Omental fat pad (tissue), 4 donors: Measurements from ENCODE around the gene FLACC1. TPM values are rescaled to one million over a fixed set of nuclear protein-coding genes. Genes with fewer than 3 reads are reported as not detected.
"Not testable (repeated sequence)": the region's sequence is repeated elsewhere in the genome, so short reads cannot be mapped to it uniquely, and the experiment has no call there.

ENCODE experiments used
- ATAC-seq: fragments of 150-250 bp; one replicate; pipeline ENCODE4 v1.9.1; 2016; ENCODE audit warnings: mild to moderate bottlenecking, moderate library complexity; ENCODE audit not compliant: low FRiP score
- DNase-seq: peaks from one replicate; pipeline ENCODE4 v3.0.0-alpha.2; 2019; ENCODE audit warnings: low spot score
- CTCF ChIP-seq, 3 donors: fragments of 450-650 bp; IDR thresholded peaks; one replicate each; pipeline ENCODE4 v1.5.1; 2016 to 2017; ENCODE audit warnings: antibody characterized with exemption in 3 of 3, mild to moderate bottlenecking in 3 of 3, moderate library complexity in 2 of 3
- total RNA-seq, 4 donors: library from RNA; depleted of rRNA; stranded (reverse); fragments of >200 nt; gene quantifications; one replicate each; pipeline ENCODE4 v1.1.0, GENCODE V29; 2016

Gene FLACC1
- total RNA-seq, 4 donors from 2014 or later = 1.6 to 3.2 (median 1.9) TPM

GRCh38 chr2:201396595-201396994 is 39.5 kb upstream of the FLACC1 start:
- DNase-seq (no peak), ATAC-seq (no peak)
- no peak for TF ChIP-seq CTCF (IDR thresholded peaks at IDR 0.05)

- ATAC-seq = no peak
- DNase-seq = no peak
- TF ChIP-seq CTCF (IDR thresholded peaks at IDR 0.05) = no peak
Observed at GRCh38 chr2:201383136-201383535, 26.0 kb upstream of the FLACC1 start.

- no peak for TF ChIP-seq CTCF (IDR thresholded peaks at IDR 0.05)
- DNase-seq (no peak), ATAC-seq (no peak)
Observed at GRCh38 chr2:201378496-201379397, 21.6 kb upstream of the FLACC1 start.

- DNase-seq (no peak), ATAC-seq (no peak)
- no peak for TF ChIP-seq CTCF (IDR thresholded peaks at IDR 0.05)
Observed at GRCh38 chr2:201377218-201377617, 20.1 kb upstream of the FLACC1 start.

- ATAC-seq (no peak), DNase-seq (no peak)
- no peak for TF ChIP-seq CTCF (IDR thresholded peaks at IDR 0.05)
Observed at GRCh38 chr2:201369775-201370174, 12.6 kb upstream of the FLACC1 start.

- not testable (repeated sequence) for ATAC-seq, DNase-seq
Observed at GRCh38 chr2:201369318-201369717, 12.2 kb upstream of the FLACC1 start.

GRCh38 chr2:201366146-201366545 is 9.0 kb upstream of the FLACC1 start:
- ATAC-seq (no peak), DNase-seq (no peak)
- no peak for TF ChIP-seq CTCF (IDR thresholded peaks at IDR 0.05)
